Measurements from ENCODE around the gene TGFBR1.
"Not testable (repeated sequence)": the region's sequence is repeated elsewhere in the genome, so short reads cannot be mapped to it uniquely, and the experiment has no call there.

Gene TGFBR1

DNA sequence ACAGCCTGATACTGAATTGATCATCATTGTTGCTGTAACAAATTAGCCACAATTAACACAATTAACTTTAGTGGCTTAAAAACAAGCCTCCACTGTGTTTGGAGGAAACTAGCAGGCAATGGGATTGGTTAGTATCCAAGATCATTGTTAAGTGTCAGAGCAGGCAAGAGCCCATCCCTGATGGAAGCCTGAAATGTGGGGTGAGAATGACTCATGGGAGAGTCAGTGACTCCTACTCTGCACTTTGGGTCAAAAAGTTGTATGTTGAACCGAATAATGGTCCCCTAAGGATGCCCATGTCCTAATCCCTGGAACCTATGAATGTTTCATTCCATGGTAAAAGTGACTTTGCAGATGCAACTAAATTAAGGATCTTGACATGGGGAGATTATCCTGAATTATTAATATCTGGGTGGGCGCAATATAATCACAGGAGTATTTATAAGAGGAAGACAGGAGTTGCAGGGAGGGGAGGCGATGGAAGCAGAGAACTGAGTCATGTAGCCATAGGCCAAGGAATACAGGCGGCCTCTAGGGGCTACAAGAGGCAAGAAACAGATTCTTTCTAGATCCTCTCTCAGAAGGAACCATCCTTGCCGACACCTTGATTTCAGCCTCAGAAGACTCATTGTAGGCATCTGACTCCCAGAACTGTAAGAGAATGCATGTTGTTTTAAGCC is 88.0 kb downstream of the TGFBR1 start:
- no peak for FAIRE-seq

DNA sequence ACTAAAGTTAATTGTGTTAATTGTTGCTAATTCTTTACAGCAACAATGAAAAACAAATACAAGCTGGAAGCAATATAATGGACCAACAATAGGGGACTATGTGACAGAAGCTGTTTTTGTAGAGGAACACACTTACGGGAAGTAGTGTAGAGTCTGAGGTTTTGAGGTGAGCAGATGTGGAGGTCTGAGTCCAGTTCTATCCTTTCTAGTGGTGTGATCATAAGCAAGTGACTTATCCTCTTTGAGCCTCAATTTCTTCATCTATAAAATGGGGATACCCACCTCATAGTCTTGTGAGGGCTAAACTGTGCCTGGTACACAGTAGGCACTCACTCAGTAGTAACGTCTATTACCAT is 88.5 kb downstream of the TGFBR1 start:
- no peak for FAIRE-seq

DNA sequence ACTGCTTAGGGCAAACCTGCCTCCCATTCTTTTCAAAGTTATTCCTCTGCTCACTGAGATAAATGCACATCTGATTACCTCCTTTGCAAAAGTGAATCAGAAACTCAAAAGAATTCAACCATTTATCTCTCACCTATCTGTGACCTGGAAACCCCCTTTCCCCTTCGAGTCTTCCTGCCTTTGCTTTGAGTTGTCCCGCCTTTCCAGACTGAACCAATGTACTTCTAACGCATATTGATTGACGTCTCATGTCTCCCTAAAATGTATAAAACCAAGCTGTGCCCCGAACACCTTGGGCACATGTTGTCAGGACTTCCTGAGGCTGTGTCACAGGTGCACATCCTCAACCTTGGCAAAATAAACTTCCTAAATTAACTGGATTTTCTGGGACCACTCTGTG is 91.6 kb downstream of the TGFBR1 start:
- not testable (repeated sequence) for FAIRE-seq

DNA sequence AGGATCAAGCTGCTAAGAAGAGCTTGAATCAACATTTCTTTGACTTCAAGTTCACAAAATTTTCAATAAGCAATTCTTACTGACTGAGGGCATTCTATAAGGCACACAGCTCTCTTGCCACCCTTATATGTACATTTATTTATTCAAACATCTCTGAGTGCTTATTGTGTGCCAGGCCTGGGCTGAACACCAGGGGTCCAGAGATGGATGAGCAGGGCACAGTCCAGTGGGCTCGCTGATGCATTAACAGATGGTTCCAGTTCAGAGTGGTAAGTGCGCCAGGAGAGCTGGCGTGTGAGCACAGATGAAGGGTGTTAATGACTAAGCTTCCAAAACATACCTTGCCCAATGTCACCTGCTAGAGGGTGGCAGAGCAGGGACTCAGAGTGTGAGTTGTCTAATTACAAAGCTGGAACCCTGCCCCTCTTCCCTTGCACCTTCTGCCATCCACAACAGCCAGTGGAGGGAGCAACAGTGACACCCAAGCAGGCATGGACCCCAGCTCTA is 92.3 kb downstream of the TGFBR1 start:
- FAIRE-seq = no peak

DNA sequence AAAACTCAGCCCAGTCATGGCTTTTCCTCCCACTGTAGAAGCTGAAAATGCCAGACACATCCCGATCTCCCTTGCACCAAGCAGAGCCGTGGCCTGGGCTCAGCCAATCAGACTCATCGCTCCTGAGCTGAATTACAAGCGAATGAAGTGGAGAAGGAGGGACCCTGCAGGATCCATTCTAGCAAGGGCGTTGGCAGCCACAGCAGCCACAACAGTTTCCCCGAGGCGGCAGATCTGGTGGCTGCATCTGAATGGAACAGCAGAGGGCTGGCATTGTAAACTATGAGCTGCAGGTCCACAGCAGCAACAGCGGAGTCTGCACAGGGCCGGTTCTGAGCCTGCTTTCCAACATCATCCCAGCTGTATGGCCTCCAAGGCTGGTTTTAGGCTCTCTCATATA is 93.1 kb downstream of the TGFBR1 start:
- no peak for FAIRE-seq

DNA sequence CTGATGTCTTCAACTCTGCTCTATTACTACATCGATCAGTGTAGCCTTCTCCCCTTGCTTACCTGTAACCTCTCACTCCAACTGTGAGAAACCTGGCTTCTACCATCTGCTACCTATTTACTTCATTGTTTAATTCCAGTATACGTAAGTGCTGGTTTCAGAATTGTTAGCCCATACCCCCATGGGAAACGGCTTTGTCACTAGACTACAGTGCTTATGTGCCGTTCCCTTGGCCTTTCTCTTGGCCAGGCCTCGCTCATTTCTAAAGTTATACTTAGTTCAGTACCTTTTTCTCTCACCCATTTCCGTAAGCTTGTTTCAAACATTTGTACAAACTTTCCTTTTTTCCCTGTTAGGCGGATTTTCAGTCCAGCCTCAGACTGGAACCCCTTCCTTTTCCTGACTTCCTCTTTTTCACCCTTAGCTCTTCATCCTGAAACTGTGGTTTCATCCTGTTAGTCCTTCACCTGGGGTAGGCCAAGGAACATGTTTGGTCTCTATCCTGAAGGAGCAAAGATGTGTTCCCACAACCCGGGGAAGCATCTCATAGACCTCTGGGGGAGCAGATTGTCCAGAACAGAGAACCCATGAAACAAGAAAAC is 95.1 kb downstream of the TGFBR1 start:
- FAIRE-seq = no peak

DNA sequence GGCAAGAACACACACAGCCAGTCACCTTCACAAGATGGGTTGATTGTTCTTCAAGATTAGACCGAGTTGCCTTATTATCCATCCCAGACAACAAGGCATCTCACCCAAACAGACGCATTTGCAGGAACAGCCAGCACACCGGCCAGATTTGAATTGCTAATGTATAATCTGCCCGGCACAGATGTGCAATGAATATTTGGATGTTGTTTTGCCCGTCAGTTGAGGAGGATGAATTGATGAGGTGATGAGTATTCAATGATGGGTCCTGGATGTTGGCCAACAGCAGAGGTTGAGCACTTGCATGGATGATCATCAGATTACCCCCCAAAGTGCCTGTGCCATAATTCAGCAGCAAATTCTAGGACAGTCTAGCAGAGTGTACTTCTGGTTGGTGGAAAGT is 96.7 kb downstream of the TGFBR1 start:
- no peak for FAIRE-seq

All from colon (tissue), 2 donors.